Trophoblast cell (in vitro differentiated cells and primary cell): Measurements from ENCODE around the gene JAKMIP3.

Experiments used
- DNase-seq, 2 donors: peaks; one replicate each; pipeline ENCODE4 v3.0.0-alpha.2; 2016
- H2AFZ ChIP-seq: 2 replicates; pipeline ENCODE4 v1.6.1; 2013; ENCODE audit warnings: low read length, moderate library complexity, mild to moderate bottlenecking; ENCODE audit not compliant: insufficient read depth, poor library complexity
- H2AK5ac ChIP-seq: 2 replicates; pipeline ENCODE4 v1.6.1; 2013; ENCODE audit warnings: mild to moderate bottlenecking, low read length
- H2BK120ac ChIP-seq: 2 replicates; pipeline ENCODE4 v1.6.1; 2013; ENCODE audit warnings: low read length, mild to moderate bottlenecking, moderate library complexity; ENCODE audit not compliant: insufficient read depth, poor library complexity
- H2BK12ac ChIP-seq: 2 replicates; pipeline ENCODE4 v1.6.1; 2013; ENCODE audit warnings: mild to moderate bottlenecking, low read length, moderate library complexity
- H2BK5ac ChIP-seq: 2 replicates; pipeline ENCODE4 v1.6.1; 2013; ENCODE audit warnings: low read length, low read depth, moderate library complexity, mild to moderate bottlenecking; ENCODE audit not compliant: poor library complexity
- H3K14ac ChIP-seq: 2 replicates; pipeline ENCODE4 v1.6.1; 2013; ENCODE audit warnings: mild to moderate bottlenecking, low read length
- H3K18ac ChIP-seq: 2 replicates; pipeline ENCODE4 v1.6.1; 2013; ENCODE audit warnings: mild to moderate bottlenecking, low read length
- H3K23ac ChIP-seq: 2 replicates; pipeline ENCODE4 v1.6.1; 2013; ENCODE audit warnings: low read length
- H3K27ac ChIP-seq: 2 replicates; pipeline ENCODE4 v1.5.1; 2013; ENCODE audit warnings: low read depth, mild to moderate bottlenecking, inconsistent platforms, low read length, moderate library complexity
- H3K27me3 ChIP-seq: 2 replicates; pipeline ENCODE4 v1.6.1; 2013; ENCODE audit warnings: inconsistent platforms, mild to moderate bottlenecking, low read length, moderate library complexity; ENCODE audit not compliant: insufficient read depth
- H3K36me3 ChIP-seq, 2 experiments: 1 replicate in 1 of 2; 2 replicates in 1 of 2; pipeline ENCODE4 v1.6.1; 2013; ENCODE audit warnings: low read length in 2 of 2, mild to moderate bottlenecking in 2 of 2, moderate library complexity in 1 of 2; ENCODE audit not compliant: insufficient read depth in 2 of 2, control insufficient read depth in 1 of 2
- H3K4ac ChIP-seq: 2 replicates; pipeline ENCODE4 v1.6.1; 2013; ENCODE audit warnings: low read depth, mild to moderate bottlenecking, low read length, moderate library complexity
- H3K4me1 ChIP-seq, 2 experiments: 1 replicate in 1 of 2; 2 replicates in 1 of 2; pipeline ENCODE4 v1.6.1; 2013; ENCODE audit warnings: low read length in 2 of 2, mild to moderate bottlenecking in 2 of 2, moderate library complexity in 1 of 2; ENCODE audit not compliant: insufficient read depth in 2 of 2, control insufficient read depth in 1 of 2
- H3K4me2 ChIP-seq: 2 replicates; pipeline ENCODE4 v1.6.1; 2013; ENCODE audit warnings: inconsistent platforms, mild to moderate bottlenecking, low read length, moderate library complexity
- H3K4me3 ChIP-seq: 2 replicates; pipeline ENCODE4 v1.5.1; 2013; ENCODE audit warnings: mild to moderate bottlenecking, low read depth, low read length, inconsistent platforms
- H3K79me1 ChIP-seq: one replicate; pipeline ENCODE4 v1.6.1; 2013; ENCODE audit warnings: low read length
- H3K79me2 ChIP-seq: 2 replicates; pipeline ENCODE4 v1.6.1; 2013; ENCODE audit warnings: low read length, mild to moderate bottlenecking; ENCODE audit not compliant: control insufficient read depth, insufficient read depth, poor library complexity
- H3K9ac ChIP-seq: 2 replicates; pipeline ENCODE4 v1.6.1; 2013; ENCODE audit warnings: mild to moderate bottlenecking, low read length
- H3K9me3 ChIP-seq: 2 replicates; pipeline ENCODE4 v1.6.1; 2013; ENCODE audit warnings: low read depth, mild to moderate bottlenecking, control low read depth, inconsistent platforms, low read length; ENCODE audit not compliant: insufficient read depth
- H4K12ac ChIP-seq: 2 replicates; pipeline ENCODE4 v1.6.1; 2013; ENCODE audit warnings: low read depth, mild to moderate bottlenecking, low read length, moderate library complexity
- H4K8ac ChIP-seq: 2 replicates; pipeline ENCODE4 v1.6.1; 2013; ENCODE audit warnings: low read depth, mild to moderate bottlenecking, low read length, moderate library complexity
- H4K91ac ChIP-seq: one replicate; pipeline ENCODE4 v1.6.1; 2013; ENCODE audit warnings: low read depth, mild to moderate bottlenecking, low read length, moderate library complexity
- whole genome bisulfite sequencing: extraction: QIAGEN DNeasy Blood & Tissue Kit; methylation state at CpG from one replicate; pipeline ENCODE4 v1.1.7; 2013; ENCODE audit warnings: missing lambda C conversion rate; ENCODE audit not compliant: insufficient read length, insufficient coverage; ENCODE audit errors: extremely low coverage; 5-methylcytosine and 5-hydroxymethylcytosine counted together

The JAKMIP3 gene

DNA sequence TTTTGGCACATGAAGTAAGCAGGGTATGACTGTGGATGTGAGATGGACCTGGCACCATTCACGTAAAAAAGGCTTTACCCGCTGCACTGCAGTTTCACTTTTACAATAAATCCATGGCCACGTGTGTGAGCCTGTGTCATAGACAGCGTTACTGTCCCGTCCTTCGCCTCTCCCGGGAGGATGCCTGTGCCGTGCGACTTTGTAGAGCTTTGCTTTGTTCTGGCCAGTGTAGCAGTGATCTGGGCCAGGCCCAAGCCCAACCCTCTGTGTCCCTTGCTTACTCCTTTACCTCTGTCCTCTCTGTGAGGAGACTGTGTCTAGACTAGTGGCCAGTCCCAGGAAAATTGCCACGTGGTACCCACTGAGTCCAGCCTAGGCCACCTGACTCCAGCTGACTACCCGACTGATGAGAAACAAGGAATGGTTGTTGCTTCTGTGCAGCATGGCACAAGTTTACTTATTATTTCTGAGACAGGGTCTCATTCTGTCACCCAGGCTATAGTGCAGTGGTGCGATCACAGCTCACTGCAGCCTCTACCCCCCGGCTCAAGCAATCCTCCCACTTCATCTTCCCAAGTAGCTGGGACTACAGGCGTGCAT lies 48.1 kb downstream of the JAKMIP3 start:
- Histone ChIP-seq H3K27me3 (no peaks in the 10 kb centered on the region), H3K4me3 (no peak overlapping the region), H3K36me3 (no peaks in the 10 kb centered on the region), H3K14ac (no peak overlapping the region), H3K79me2 (no peaks in the 10 kb centered on the region), H2AFZ (no peak overlapping the region), H3K27ac (no peak overlapping the region), H3K4ac (no peak overlapping the region), H2BK12ac (no peak overlapping the region), H4K12ac (no peak overlapping the region), H2BK5ac (no peak overlapping the region), H3K9ac (no peak overlapping the region), H3K9me3 (peaks cover 2% of the 10 kb centered on the region), H4K91ac (no peak overlapping the region), H4K8ac (no peak overlapping the region), H3K18ac (no peak overlapping the region), H3K4me2 (no peak overlapping the region), H2BK120ac (no peak overlapping the region), H3K4me1 (no peaks in the 10 kb centered on the region), H3K79me1 (no peaks in the 10 kb centered on the region), H2AK5ac (no peak overlapping the region), H3K23ac (no peak overlapping the region)
- no peak for DNase-seq
- WGBS, result no CpG with 5 or more reads among the region's 14 CpGs

DNA sequence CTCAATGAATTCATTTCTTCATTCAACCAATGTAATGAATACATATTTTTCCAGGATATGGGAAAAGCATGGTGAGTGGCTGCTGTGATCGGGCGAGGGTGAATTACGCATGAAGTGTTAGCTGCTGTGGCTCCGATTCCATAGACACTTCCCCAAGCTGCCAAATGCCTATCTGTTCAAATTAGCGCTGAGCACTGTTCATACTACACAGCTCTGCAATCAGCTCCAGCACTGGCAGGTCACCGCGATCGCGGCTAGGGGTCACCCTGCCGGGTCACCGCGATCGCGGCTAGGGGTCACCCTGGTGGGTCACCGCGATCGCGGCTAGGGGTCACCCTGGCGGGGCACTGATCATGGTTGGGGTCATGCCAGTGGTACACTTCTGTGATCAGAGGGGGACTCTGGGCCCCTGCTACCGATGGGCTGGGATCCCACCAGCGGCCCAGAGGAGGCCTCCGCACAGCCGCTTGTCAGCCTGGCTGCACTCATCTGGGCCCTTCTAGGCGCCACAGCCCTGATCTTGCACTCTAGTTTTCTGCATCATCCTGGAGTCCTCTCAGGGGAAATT lies 49.3 kb downstream of the JAKMIP3 start:
- Histone ChIP-seq H3K9ac (no peak overlapping the region), H2AK5ac (no peak overlapping the region), H3K79me1 (no peaks in the 10 kb centered on the region), H3K36me3 (no peaks in the 10 kb centered on the region), H3K9me3 (peaks cover 2% of the 10 kb centered on the region), H3K79me2 (no peaks in the 10 kb centered on the region), H4K12ac (no peak overlapping the region), H2AFZ (no peak overlapping the region), H3K4ac (no peak overlapping the region), H3K4me1 (no peaks in the 10 kb centered on the region), H3K23ac (no peak overlapping the region), H2BK5ac (no peak overlapping the region), H3K14ac (no peak overlapping the region), H3K4me2 (no peak overlapping the region), H3K18ac (no peak overlapping the region), H2BK12ac (no peak overlapping the region), H4K8ac (no peak overlapping the region), H3K4me3 (no peak overlapping the region), H3K27me3 (no peaks in the 10 kb centered on the region), H4K91ac (no peak overlapping the region), H2BK120ac (no peak overlapping the region), H3K27ac (no peak overlapping the region)
- no CpG with 5 or more reads among the region's 24 CpGs for WGBS
- DNase-seq, result no peak
